GM04503 (cell line): Measurements from ENCODE around the gene ALG14.

Source experiments
- DNase-seq: peaks from one replicate; pipeline ENCODE4 v3.0.0-alpha.2; 2012; ENCODE audit warnings: low read depth

The ALG14 gene

DNA sequence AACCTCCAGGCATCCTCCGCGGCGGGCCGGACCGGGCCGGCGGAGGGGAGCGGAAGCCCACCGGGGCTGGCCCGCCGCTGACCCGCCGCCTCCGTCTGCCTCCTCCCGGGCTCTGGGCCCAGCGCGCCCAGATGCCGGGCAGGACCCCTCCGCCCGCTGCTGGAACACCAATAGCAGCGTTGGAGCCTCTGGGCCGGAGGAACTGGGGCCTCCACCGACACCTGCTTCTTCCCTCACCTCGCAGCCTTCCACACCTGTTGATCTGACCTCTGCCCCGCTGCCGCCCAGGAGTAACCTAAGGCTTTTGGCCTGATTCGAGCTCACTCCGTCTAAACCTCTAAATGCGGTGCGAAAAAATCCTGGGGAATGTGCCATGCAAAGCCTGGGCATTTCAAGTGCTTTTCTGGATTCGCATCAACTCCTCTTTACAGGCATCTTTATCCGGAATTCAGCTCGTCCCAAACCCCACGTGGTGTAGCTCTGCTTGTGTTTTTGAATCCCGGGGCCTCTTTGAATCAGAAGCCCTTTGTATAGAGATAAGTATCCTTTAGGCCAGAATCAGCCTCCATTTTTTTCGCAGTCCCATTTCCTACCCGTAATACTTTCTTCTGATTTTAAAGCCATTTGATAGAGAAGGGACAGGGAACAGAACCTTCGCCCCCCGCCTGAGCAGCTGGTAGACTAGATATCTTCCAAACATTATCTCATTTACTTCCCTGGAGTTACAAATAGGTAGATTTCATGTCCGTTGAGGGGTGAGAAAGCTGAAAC is 145.2 kb downstream of the ALG14 start:
- DNase-seq = no peak

DNA sequence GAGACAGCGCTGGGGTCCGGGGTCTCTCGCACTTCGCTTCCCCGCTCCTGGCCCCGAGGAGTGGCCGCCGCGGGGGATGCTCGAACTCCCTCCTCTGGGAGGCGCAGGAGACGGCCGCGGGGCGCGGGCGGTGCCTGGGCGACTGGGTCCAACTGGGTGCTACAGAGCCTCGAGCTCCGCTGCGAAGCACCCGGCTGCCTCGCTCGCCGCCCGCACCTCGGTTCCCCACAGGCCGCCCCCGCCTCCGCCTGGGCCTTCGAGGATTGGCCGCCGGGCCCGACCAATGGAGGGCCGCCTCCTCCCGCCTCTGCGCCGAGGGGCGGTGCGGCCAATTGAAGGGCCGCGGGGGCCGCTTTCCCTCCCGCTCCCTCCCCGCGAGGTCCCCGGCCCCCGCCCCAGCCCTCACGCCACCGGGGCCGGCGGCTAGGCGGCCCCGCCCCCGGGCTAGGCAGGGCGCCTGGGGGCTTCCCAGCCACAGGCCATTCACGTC is 145.8 kb downstream of the ALG14 start, which contains the start of gene CNN3:
Gene CNN3, minus strand, starts transcription at position 196 of the 490 bp plus-strand sequence. CDS start 216 bp downstream, outside the sequence.
- no peak for DNase-seq

DNA sequence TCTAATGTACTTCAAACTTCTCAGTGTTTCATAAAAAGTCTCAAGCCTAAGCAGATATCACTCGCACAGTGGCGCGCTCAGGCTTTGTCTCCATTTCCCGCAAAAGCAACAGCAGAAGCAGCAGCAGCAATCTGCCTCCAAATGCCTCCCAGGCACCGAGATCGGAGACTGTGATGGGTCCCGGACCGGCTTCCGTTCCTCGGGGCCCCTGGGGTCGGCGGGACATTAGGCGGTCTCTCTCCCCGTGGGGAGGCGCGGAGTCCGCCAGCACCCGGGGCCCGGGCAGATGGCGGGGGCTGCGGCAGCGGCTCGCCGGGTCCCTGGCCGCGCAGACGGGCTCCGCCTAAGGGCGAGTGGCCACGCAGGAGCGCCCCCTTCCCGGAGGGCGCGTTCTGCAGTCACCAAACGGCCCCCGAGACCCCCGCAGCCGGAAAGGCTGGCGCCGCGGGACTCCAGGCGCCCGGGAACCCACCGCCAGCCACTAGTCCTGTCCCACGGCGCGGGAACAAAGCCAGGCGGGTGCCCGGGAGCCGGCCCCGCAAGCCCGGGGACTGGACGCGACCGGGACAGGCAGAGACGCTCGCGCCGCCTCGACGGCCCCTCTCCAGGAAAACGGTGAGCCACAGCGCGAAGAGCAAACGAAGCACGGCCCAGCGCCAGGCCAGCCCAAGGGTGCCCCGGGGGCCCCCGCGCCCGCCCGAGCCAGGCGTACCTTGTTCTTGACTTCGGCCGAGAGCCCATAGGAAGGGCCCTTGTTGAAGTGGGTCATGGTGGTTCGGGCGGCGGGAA is 146.4 kb downstream of the ALG14 start:
- DNase-seq = no peak

DNA sequence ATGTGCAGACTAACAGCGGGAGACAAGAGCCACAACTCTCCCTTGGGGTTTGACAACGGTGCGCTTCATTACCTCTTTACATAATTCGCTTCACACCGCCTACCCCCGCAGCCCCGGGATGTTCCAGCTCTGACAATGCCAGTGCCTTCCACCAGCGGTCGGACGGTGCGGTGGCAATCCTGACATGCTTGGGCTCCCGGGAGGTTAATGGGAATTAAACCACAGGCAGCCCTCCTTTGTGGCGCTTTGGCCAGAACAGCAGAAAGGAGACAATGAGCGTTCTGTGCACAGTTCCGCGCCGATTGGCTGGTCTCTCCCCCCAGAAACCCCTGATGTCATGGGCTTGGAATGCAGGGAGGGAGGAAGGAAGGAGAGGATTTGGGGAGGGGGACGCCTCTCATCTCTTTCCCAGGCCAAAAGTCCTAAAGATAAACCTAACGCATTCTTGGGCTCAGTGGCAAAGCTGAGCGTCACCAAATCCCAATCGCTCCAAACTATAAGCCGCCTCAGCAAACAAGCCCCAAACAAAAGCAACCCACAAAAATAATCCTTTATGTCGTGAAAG is 147.1 kb downstream of the ALG14 start:
- no peak for DNase-seq

DNA sequence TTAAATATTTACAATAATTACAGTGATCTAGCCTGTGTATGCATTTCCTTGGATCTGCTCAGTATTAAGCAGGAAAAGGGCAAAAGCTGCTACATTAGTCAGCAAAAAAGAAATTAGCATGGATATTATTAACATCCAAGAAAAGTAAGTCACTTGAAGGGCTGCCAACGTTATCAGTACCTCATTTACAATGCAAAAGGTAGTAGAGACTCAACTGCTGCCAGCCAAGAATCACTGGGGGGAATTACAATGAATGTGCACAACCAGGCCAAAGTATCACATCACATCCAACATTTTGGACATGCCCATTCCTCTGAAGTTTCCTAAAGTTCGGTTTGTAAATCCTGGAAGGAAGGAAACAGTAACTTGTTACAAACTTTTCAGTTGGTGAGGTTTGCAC is 147.7 kb downstream of the ALG14 start:
- no peak for DNase-seq
